Measurements from ENCODE around the gene BCAP29. TPM values are rescaled to one million over a fixed set of nuclear protein-coding genes. Genes with fewer than 3 reads are reported as not detected.
A peak's percentile ranks its signal among the peaks of the same experiment; 100 is the strongest.

Gene BCAP29
- total RNA-seq, 3 donors from 2014 or later: 51.7 to 73.8 (median 66.6) TPM

DNA sequence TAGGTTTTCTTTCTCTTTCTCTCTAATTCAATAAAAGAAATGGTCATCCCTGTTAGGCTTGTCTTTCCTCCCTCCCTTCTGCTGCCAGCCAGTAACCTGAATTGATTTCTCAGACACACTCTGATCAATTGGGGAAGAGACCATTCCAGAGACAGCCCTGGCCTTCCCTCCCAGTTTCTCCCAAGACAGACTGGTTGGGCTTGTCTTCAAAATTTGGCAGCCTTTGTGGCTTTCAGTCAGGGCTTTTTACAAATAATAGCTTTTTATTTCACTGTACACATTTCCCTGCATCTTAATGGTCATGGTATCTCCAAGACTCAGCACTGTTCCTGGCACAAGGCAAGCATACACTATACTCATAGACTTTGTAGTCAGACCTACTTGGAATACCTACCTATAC is 33.9 kb downstream of the BCAP29 start:
- DNase-seq (no peak), ATAC-seq (no peak)
- intact Hi-C loops (cut with DNase I, micrococcal nuclease): no loop called here
- Histone ChIP-seq H3K4me3 (no peak overlapping the region), H3K4me1 (ENCODE audit: low read depth) (peaks cover 3% of the 10 kb centered on the region), H3K36me3 (ENCODE audit: low read depth) (no peaks in the 10 kb centered on the region), H3K9me3 (no peaks in the 10 kb centered on the region)
- TF ChIP-seq, protein P1, sequence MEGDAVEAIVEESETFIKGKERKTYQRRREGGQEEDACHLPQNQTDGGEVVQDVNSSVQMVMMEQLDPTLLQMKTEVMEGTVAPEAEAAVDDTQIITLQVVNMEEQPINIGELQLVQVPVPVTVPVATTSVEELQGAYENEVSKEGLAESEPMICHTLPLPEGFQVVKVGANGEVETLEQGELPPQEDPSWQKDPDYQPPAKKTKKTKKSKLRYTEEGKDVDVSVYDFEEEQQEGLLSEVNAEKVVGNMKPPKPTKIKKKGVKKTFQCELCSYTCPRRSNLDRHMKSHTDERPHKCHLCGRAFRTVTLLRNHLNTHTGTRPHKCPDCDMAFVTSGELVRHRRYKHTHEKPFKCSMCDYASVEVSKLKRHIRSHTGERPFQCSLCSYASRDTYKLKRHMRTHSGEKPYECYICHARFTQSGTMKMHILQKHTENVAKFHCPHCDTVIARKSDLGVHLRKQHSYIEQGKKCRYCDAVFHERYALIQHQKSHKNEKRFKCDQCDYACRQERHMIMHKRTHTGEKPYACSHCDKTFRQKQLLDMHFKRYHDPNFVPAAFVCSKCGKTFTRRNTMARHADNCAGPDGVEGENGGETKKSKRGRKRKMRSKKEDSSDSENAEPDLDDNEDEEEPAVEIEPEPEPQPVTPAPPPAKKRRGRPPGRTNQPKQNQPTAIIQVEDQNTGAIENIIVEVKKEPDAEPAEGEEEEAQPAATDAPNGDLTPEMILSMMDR (IDR thresholded peaks at IDR 0.05): no peak

DNA sequence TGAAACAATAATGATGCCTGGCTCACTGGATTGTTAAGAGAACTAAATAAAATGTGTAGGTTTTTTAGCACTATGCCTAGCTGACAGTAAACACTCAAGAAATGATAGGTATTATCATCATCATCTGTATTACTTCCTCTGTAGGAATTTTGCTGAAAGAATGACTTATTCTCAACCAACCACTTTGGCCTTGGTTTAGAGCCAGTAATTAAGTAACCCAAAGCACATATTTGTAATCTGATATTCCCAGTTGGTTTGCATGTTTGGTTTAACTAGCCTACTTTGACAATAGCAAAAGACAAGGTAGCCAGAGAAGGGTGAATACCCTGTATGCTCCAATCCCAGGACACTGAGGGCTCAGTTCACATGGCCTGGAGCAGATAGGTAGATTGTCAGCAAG is 34.4 kb downstream of the BCAP29 start:
- Histone ChIP-seq H3K9me3 (no peaks in the 10 kb centered on the region), H3K4me1 (ENCODE audit: low read depth) (peaks cover 3% of the 10 kb centered on the region), H3K36me3 (ENCODE audit: low read depth) (no peaks in the 10 kb centered on the region), H3K4me3 (no peak overlapping the region)
- ATAC-seq (no peak), DNase-seq (no peak)
- TF ChIP-seq, protein P1 (IDR thresholded peaks at IDR 0.05): no peak
- intact Hi-C loops (cut with DNase I, micrococcal nuclease): no loop called here

DNA sequence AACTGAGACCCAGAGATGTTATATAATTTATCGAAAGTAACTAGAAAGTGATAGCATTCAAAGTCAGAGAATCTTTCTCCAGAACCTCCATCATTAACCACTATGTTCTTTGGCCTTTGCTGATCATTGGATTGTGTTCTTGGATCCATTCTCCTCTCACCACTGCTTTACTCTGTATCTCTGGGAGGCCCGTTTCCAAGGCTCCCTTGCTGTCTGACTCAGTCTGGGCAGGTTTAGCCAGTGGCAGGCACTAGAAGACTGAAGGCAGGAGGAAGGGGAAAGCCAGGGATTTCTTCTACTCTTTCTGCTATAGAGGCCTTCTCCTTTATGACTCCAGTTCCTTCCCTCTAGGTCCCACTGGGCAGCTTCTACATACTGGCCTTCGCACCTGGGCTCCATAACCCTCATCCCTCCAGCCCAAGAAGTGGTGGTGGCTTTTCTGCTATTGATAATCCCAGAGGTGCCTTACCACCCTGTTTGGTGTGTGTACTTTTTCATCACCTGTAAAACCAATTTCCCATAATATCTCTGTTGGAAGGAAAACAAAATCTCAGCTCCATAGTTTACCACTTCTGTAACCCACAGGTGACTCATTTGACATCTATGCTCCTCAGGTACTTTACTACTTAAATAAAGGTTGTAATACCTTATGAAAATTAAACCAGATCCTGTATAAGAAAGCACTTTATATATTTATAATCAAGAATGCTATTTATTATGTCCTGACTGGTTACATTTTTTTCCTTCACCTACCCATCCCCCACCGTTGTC is 36.0 kb downstream of the BCAP29 start:
- no peaks in the 10 kb centered on the region for H3K36me3 ChIP-seq (ENCODE audit: low read depth)
- intact Hi-C loops (cut with DNase I, micrococcal nuclease): no loop called here

DNA sequence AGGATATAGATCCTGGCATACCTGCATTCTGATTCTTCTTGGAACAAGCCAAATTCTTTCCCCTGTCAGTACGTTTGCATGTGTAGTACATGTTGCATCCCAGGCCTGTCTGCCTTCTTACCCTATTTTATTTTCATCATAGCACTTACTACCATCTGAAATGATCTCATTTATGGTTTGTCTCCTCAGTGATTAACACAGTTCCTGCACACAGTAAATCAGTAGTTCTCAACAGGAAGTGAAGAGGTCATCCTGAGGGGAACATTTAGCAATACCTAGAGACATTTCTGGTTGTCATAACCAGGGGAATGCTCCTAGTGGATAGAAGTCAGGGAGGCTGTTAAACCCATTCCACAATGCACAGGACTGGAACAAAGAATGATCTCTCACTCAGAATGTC is 42.4 kb downstream of the BCAP29 start:
- intact Hi-C loops (cut with DNase I, micrococcal nuclease): no loop called here
- Histone ChIP-seq H3K4me1 (ENCODE audit: low read depth) (no peaks in the 10 kb centered on the region), H3K4me3 (no peak overlapping the region), H3K36me3 (ENCODE audit: low read depth) (no peaks in the 10 kb centered on the region), H3K9me3 (no peaks in the 10 kb centered on the region)
- TF ChIP-seq, protein P1 (IDR thresholded peaks at IDR 0.05): no peak
- DNase-seq (no peak), ATAC-seq (peak; percentile 87)

More for the DNA sequence above, 36.0 kb downstream of the BCAP29 start:
- Histone ChIP-seq H3K9me3 (no peaks in the 10 kb centered on the region), H3K4me1 (ENCODE audit: low read depth) (peaks cover 3% of the 10 kb centered on the region), H3K4me3 (no peak overlapping the region)
- TF ChIP-seq, protein P1 (IDR thresholded peaks at IDR 0.05): no peak
- DNase-seq (no peak), ATAC-seq (no peak)

DNA sequence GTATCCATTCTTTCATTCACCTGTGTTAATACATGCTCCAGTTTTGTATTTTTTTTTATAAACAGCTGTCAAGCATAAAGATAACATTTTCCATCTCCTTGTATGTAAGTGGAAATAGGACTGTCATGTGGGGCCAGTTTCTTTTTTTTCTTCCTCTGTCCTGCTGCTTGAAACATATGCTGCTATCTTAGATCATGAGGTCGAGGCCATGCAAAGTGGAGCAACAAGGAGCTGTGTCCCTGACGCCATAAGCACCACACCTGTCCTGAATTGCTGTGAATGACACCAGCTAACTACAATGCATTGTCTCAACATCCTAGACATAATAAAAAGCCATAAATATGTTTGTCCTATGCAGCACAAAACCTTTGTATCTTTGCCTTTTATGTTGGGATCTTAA is 42.8 kb downstream of the BCAP29 start:
- DNase-seq (peak in 1 of 3 donors; percentile 17), ATAC-seq (peak; percentile 80)
- H3K4me3 ChIP-seq: no peak overlapping the region
- no peaks in the 10 kb centered on the region for H3K36me3 ChIP-seq (ENCODE audit: low read depth)
- H3K4me1 ChIP-seq (ENCODE audit: low read depth): no peaks in the 10 kb centered on the region
- TF ChIP-seq, protein P1 (IDR thresholded peaks at IDR 0.05): no peak
- intact Hi-C loops (cut with DNase I, micrococcal nuclease): no loop called here
- H3K9me3 ChIP-seq: no peaks in the 10 kb centered on the region

Measured in mucosa of descending colon (tissue), 3 donors.